B cell (primary cell): Measurements from ENCODE around the gene MRTFA. TPM values are rescaled to one million over a fixed set of nuclear protein-coding genes. Genes with fewer than 3 reads are reported as not detected.

Experiments
- ATAC-seq: fragments of 200-7000 bp; cut with Tn5 transposase; one replicate; pipeline ENCODE4 v1.10.0; 2021; ENCODE audit warnings: low read depth, mild to moderate bottlenecking, moderate number of reproducible peaks, moderate library complexity
- CTCF ChIA-PET: fragments of 350-600 bp; sonication (Branson Sonifier 250); formaldehyde crosslinking; loops from one replicate; lab custom pipeline; 2021; ENCODE audit warnings: antibody characterized with exemption, inconsistent platforms; lab: Charles Lee
- POLR2A ChIA-PET: fragments of 350-600 bp; sonication (Branson Sonifier 250); formaldehyde crosslinking; loops from one replicate; lab custom pipeline; 2021; ENCODE audit warnings: antibody characterized with exemption; lab: Charles Lee
- DNase-seq: peaks from one replicate; pipeline ENCODE4 v3.0.0; 2013
- H2AFZ ChIP-seq: 2 replicates; pipeline ENCODE4 v1.6.1; 2012; ENCODE audit warnings: mild to moderate bottlenecking, low read depth, low read length; ENCODE audit not compliant: insufficient read depth, poor library complexity, severe bottlenecking
- H3K27ac ChIP-seq, 2 donors: 1 replicate in 1 of 2; 2 replicates in 1 of 2; pipeline ENCODE4 v1.5.1; 2012 to 2013; ENCODE audit warnings: low read length in 2 of 2, mild to moderate bottlenecking in 2 of 2, moderate library complexity in 1 of 2
- H3K27me3 ChIP-seq, 4 experiments: fragments of 200-600 bp in 1 of 4; sonication (generic) in 1 of 4; replicated peaks in 1 of 4; 1 replicate in 2 of 4; 2 replicates in 2 of 4; pipeline versions ENCODE4 v1.6.1 to v1.7.0; 2013 to 2016; ENCODE audit warnings: low read length in 3 of 4, mild to moderate bottlenecking in 2 of 4, mixed read lengths in 1 of 4, moderate library complexity in 1 of 4; ENCODE audit not compliant: insufficient read depth in 4 of 4, control insufficient read depth in 3 of 4; ENCODE audit errors: control extremely low read depth in 1 of 4
- H3K36me3 ChIP-seq, 2 experiments: replicated peaks in 1 of 2; 1 replicate in 1 of 2; 2 replicates in 1 of 2; pipeline versions ENCODE4 v1.6.1 to v1.7.1; 2013; ENCODE audit warnings: low read length in 1 of 2; ENCODE audit not compliant: insufficient read depth in 2 of 2, control insufficient read depth in 1 of 2; ENCODE audit errors: control extremely low read depth in 1 of 2, extremely low read depth in 1 of 2
- H3K4me1 ChIP-seq, 2 donors: fragments of 200-600 bp in 1 of 2; sonication (generic) in 1 of 2; 1 replicate in 1 of 2; 2 replicates in 1 of 2; pipeline versions ENCODE4 v1.5.1 to v1.6.1; 2013 to 2017; ENCODE audit warnings: low read length in 2 of 2; ENCODE audit not compliant: control insufficient read depth in 2 of 2, insufficient read depth in 2 of 2
- H3K4me2 ChIP-seq: replicated peaks from 2 replicates; pipeline ENCODE3; 2012; ENCODE audit warnings: mild to moderate bottlenecking, low read depth, low read length; ENCODE audit not compliant: poor library complexity, severe bottlenecking
- H3K4me3 ChIP-seq, 5 experiments: fragments of 200-600 bp in 1 of 5; sonication (generic) in 1 of 5; 1 replicate in 3 of 5; 2 replicates in 2 of 5; pipeline versions ENCODE4 v1.5.1 to v1.7.0; 2011 to 2016; ENCODE audit warnings: low read length in 4 of 5, mild to moderate bottlenecking in 4 of 5, low read depth in 2 of 5, control low read depth in 1 of 5, moderate library complexity in 1 of 5; ENCODE audit not compliant: insufficient read depth in 1 of 5; ENCODE audit errors: control extremely low read depth in 1 of 5, extremely low read depth in 1 of 5
- H3K79me2 ChIP-seq: fragments of 200-600 bp; sonication (generic); one replicate; pipeline ENCODE4 v1.6.0; 2016; ENCODE audit warnings: low read length; ENCODE audit not compliant: control insufficient read depth, insufficient read depth
- H3K9ac ChIP-seq: fragments of 200-600 bp; sonication (generic); 2 replicates; pipeline ENCODE4 v1.6.1; 2017; ENCODE audit warnings: mild to moderate bottlenecking, low read length, moderate library complexity
- H3K9me3 ChIP-seq, 3 donors: one replicate each; pipeline versions ENCODE4 v1.6.1 to v1.7.1; 2013; ENCODE audit warnings: low read length in 2 of 3; ENCODE audit not compliant: control insufficient read depth in 2 of 3, insufficient read depth in 1 of 3; ENCODE audit errors: control extremely low read depth in 1 of 3
- H4K20me1 ChIP-seq: 2 replicates; pipeline ENCODE4 v1.6.0; 2012; ENCODE audit warnings: mild to moderate bottlenecking, low read length; ENCODE audit not compliant: insufficient read depth, control insufficient read depth, poor library complexity, severe bottlenecking
- H3K27ac Mint-ChIP-seq: one replicate; pipeline ENCODE4 v1.8.0; 2021; ENCODE audit warnings: mixed read lengths
- H3K27me3 Mint-ChIP-seq: one replicate; pipeline ENCODE4 v1.8.0; 2021; ENCODE audit warnings: mixed read lengths
- H3K4me1 Mint-ChIP-seq: one replicate; pipeline ENCODE4 v1.8.0; 2021; ENCODE audit warnings: mixed read lengths
- H3K4me3 Mint-ChIP-seq: one replicate; pipeline ENCODE4 v1.8.0; 2021; ENCODE audit warnings: mixed read lengths
- H3K9me3 Mint-ChIP-seq: one replicate; pipeline ENCODE4 v1.8.0; 2022; ENCODE audit warnings: mixed read lengths; ENCODE audit not compliant: insufficient read depth
- EZH2 ChIP-seq: IDR thresholded peaks from 2 replicates; pipeline ENCODE4 v1.6.1; 2012; ENCODE audit warnings: borderline replicate concordance, low read depth, mild to moderate bottlenecking, moderate library complexity, low read length; ENCODE audit not compliant: insufficient read depth, poor library complexity, severe bottlenecking
- WGBS: methylation state at CpG from one replicate; pipeline ENCODE4 v1.1.5; 2013; ENCODE audit warnings: missing lambda C conversion rate; ENCODE audit not compliant: insufficient coverage; 5-methylcytosine and 5-hydroxymethylcytosine counted together
- intact Hi-C: fragments of 100-400 bp; cut with micrococcal nuclease; formaldehyde crosslinking; loops from one replicate; pipeline ENCODE4 v1.10.0; 2022
- polyA plus RNA-seq: library from polyadenylated mRNA; depleted of rRNA; stranded (reverse); fragments of >200 nt; gene quantifications from 2 replicates; pipeline ENCODE4 v1.2.3, GENCODE V29; 2012
- total RNA-seq, 2 donors: library from RNA; stranded (reverse); fragments of 120-200 nt in 1 of 2; gene quantifications; 1 replicate in 1 of 2; 2 replicates in 1 of 2; pipeline versions ENCODE4 v1.2.3 to v1.2.4, GENCODE V29; 2013 to 2022
- TF ChIP-seq, protein P1 (sequence below): fragments of 200-600 bp; IDR thresholded peaks from one replicate; pipeline ENCODE4 v1.8.0; 2022; ENCODE audit warnings: antibody characterized with exemption, mild to moderate bottlenecking

The MRTFA gene
- total and polyA plus RNA-seq, 2 donors (not counting 1 experiment from before 2014, with no cell fraction given), result 28.9 to 82.6 TPM

DNA sequence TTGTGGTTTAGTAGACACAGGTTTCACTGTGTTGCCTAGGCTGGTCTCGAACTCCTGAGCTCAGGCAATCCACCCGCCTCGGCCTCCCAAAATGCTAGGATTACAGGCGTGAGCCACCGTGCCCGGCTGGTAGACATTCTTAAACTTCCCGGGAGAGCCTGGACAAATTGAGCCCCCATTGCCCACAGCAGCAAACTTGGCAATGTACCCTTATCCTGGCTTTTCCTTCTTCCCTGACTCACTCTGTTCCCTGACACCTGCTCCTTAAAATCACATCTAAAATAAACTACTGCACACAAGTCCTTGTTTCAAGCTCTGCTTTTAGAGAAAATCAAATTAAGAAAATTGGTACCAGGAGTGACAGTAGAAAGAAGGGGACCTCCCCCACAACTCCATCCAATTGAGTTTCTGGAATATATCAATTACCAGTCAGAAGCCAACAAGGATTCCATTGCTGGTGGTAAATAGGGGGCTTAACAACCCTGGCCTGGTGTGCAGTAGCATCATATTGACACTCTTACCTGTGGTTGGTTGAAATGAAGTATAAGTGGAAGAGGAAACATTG is 35.4 kb upstream of the MRTFA start:
- no peak for ATAC-seq
- Histone ChIP-seq H3K4me1 (no peaks in the 10 kb centered on the region), H3K9me3 (no peaks in the 10 kb centered on the region), H3K4me2 (no peak overlapping the region), H4K20me1 (no peaks in the 10 kb centered on the region), H3K79me2 (no peaks in the 10 kb centered on the region), H3K27me3 (no peaks in the 10 kb centered on the region), H3K4me3 (no peak overlapping the region), H2AFZ (no peak overlapping the region), H3K9ac (no peak overlapping the region), H3K36me3 (no peaks in the 10 kb centered on the region), H3K27ac (no peak overlapping the region)
- DNase-seq, result no peak
- Mint-ChIP-seq H3K4me3 (no peak overlapping the region), H3K9me3 (no peaks in the 10 kb centered on the region), H3K4me1 (no peaks in the 10 kb centered on the region), H3K27me3 (no peaks in the 10 kb centered on the region), H3K27ac (no peak overlapping the region)
- intact Hi-C loops, result no loop called here
- ChIA-PET POLR2A (no interaction called here), CTCF (interaction anchor here (0.8 kb wide), 1 partner anchor 12 kb away, joined by 3 read pairs; no protein-coding TSS in a partner anchor)
- 93% methylated on average over 7 of the region's 7 CpGs for WGBS
- TF ChIP-seq EZH2, result no peak
- TF ChIP-seq, protein P1, sequence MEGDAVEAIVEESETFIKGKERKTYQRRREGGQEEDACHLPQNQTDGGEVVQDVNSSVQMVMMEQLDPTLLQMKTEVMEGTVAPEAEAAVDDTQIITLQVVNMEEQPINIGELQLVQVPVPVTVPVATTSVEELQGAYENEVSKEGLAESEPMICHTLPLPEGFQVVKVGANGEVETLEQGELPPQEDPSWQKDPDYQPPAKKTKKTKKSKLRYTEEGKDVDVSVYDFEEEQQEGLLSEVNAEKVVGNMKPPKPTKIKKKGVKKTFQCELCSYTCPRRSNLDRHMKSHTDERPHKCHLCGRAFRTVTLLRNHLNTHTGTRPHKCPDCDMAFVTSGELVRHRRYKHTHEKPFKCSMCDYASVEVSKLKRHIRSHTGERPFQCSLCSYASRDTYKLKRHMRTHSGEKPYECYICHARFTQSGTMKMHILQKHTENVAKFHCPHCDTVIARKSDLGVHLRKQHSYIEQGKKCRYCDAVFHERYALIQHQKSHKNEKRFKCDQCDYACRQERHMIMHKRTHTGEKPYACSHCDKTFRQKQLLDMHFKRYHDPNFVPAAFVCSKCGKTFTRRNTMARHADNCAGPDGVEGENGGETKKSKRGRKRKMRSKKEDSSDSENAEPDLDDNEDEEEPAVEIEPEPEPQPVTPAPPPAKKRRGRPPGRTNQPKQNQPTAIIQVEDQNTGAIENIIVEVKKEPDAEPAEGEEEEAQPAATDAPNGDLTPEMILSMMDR, result no peak

DNA sequence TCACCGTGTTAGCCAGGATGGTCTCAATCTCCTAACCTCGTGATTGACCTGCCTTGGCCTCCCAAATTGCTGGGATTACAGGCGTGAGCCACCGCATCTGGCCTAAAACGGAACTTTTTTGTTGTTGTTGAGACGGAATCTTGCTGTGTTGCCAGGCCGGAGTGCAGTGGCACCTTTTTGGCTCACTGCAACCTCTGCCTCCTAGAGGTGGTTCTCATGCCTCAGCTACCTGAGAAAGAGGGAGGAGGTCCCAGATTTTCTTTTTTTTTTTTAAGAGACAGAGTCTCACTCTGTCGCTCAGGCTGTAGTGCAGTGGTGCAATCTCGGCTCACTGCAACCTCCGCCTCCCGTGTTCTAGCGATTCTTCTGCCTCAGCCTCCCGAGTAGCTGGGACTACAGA is 34.9 kb upstream of the MRTFA start:
- no peaks in the 10 kb centered on the region for H3K36me3 ChIP-seq
- H3K79me2 ChIP-seq, result no peaks in the 10 kb centered on the region
- H3K4me3 Mint-ChIP-seq, result no peak overlapping the region
- H3K4me1 Mint-ChIP-seq, result no peaks in the 10 kb centered on the region
- ChIA-PET POLR2A (no interaction called here), CTCF (no interaction called here)
- WGBS, result 96% methylated on average over 13 of the region's 13 CpGs
- intact Hi-C loops, result no loop called here
- no peak overlapping the region for H3K27ac ChIP-seq
- no peak overlapping the region for H3K4me2 ChIP-seq
- H3K9ac ChIP-seq, result no peak overlapping the region
- H3K4me1 ChIP-seq, result no peaks in the 10 kb centered on the region
- no peaks in the 10 kb centered on the region for H3K27me3 ChIP-seq
- TF ChIP-seq, protein P1, result no peak
- no peak for TF ChIP-seq EZH2
- H3K4me3 ChIP-seq, result no peak overlapping the region
- DNase-seq (no peak), ATAC-seq (no peak)
- H3K9me3 Mint-ChIP-seq, result no peaks in the 10 kb centered on the region
- H3K27ac Mint-ChIP-seq, result no peak overlapping the region
- no peaks in the 10 kb centered on the region for H3K27me3 Mint-ChIP-seq
- no peaks in the 10 kb centered on the region for H3K9me3 ChIP-seq
- no peaks in the 10 kb centered on the region for H4K20me1 ChIP-seq
- no peak overlapping the region for H2AFZ ChIP-seq
